Measurements from ENCODE around the gene THBS1.

Gene THBS1

GRCh38 chr15:39641191-39641889 lies 60.5 kb downstream of the THBS1 start:
- DNase-seq: no peak

- DNase-seq: no peak
These were observed 61.2 kb downstream of the THBS1 start for GRCh38 chr15:39642011-39642640.

- DNase-seq: no peak
These were observed 62.8 kb downstream of the THBS1 start for GRCh38 chr15:39643727-39644126.

- no peak for DNase-seq
These were observed 63.3 kb downstream of the THBS1 start for GRCh38 chr15:39644136-39644535.

- no peak for DNase-seq
These were observed 64.5 kb downstream of the THBS1 start for GRCh38 chr15:39645138-39645975.

- no peak for DNase-seq
These were observed 65.0 kb downstream of the THBS1 start for GRCh38 chr15:39645976-39646257.

- DNase-seq: no peak
These were observed 65.5 kb downstream of the THBS1 start for GRCh38 chr15:39646425-39646824.

All from NCI-H2171 (cell line).